Caco-2 (cell line): Measurements from ENCODE around the gene LRRC73. TPM values are rescaled to one million over a fixed set of nuclear protein-coding genes. Genes with fewer than 3 reads are reported as not detected.

Experiments
- BruUV-seq: library from RNA; stranded (reverse); fragments of 400-500 nt; replicated peaks from 2 replicates; lab custom pipeline; 2021; lab: Mats Ljungman, UMichigan
- CTCF ChIA-PET: fragments of 300-600 bp; sonication (Branson Sonifier 250); formaldehyde crosslinking; loops from one replicate; lab custom pipeline; 2022; ENCODE audit warnings: antibody characterized with exemption; lab: Charles Lee
- POLR2A ChIA-PET: fragments of 300-600 bp; sonication (Branson Sonifier 250); formaldehyde crosslinking; loops from one replicate; lab custom pipeline; 2022; ENCODE audit warnings: antibody characterized with exemption; lab: Charles Lee
- DNase-seq, 2 experiments: peaks; one replicate each; pipeline versions ENCODE4 v3.0.0 to v3.0.0-alpha.2; 2020 to 2022
- H3K27me3 ChIP-seq: replicated peaks from 2 replicates; pipeline ENCODE4 v1.6.0; 2011; ENCODE audit warnings: low read length; ENCODE audit not compliant: control insufficient read depth, insufficient read depth
- H3K36me3 ChIP-seq: 2 replicates; pipeline ENCODE4 v1.5.1; 2011; ENCODE audit warnings: low read length; ENCODE audit not compliant: control insufficient read depth, insufficient read depth
- H3K4me1 ChIP-seq: fragments of 250-450 bp; sonication (Bioruptor Pico); 2 replicates; pipeline ENCODE4 v1.5.1; 2020; ENCODE audit warnings: mild to moderate bottlenecking
- H3K4me3 ChIP-seq: 2 replicates; pipeline ENCODE4 v1.5.1; 2011; ENCODE audit warnings: low read depth, mild to moderate bottlenecking, control low read depth, low read length
- H3K9me3 ChIP-seq: fragments of 250-450 bp; sonication (Bioruptor Pico); 2 replicates; pipeline ENCODE4 v1.5.1; 2020; ENCODE audit warnings: mild to moderate bottlenecking, moderate library complexity
- H3K27ac Mint-ChIP-seq: one replicate; pipeline ENCODE4 v1.8.0; 2022; ENCODE audit warnings: mixed read lengths; ENCODE audit not compliant: unreplicated experiment
- H3K27me3 Mint-ChIP-seq: one replicate; pipeline ENCODE4 v1.8.0; 2022; ENCODE audit warnings: mixed read lengths; ENCODE audit not compliant: insufficient read depth, unreplicated experiment
- H3K36me3 Mint-ChIP-seq: one replicate; pipeline ENCODE4 v1.8.0; 2022; ENCODE audit warnings: mild to moderate bottlenecking, mixed read lengths; ENCODE audit not compliant: insufficient read depth, unreplicated experiment
- H3K4me1 Mint-ChIP-seq: one replicate; pipeline ENCODE4 v1.8.0; 2022; ENCODE audit warnings: low read depth, mixed read lengths; ENCODE audit not compliant: unreplicated experiment
- H3K4me3 Mint-ChIP-seq: one replicate; pipeline ENCODE4 v1.8.0; 2022; ENCODE audit warnings: mild to moderate bottlenecking, moderate library complexity, mixed read lengths; ENCODE audit not compliant: unreplicated experiment
- H3K9me3 Mint-ChIP-seq: one replicate; pipeline ENCODE4 v1.8.0; 2022; ENCODE audit warnings: mixed read lengths; ENCODE audit not compliant: unreplicated experiment
- intact Hi-C: fragments of 100-400 bp; cut with micrococcal nuclease; formaldehyde crosslinking; loops from one replicate; pipeline ENCODE4 v1.10.0; 2022; ENCODE audit not compliant: unreplicated experiment
- total RNA-seq: library from RNA; stranded (reverse); gene quantifications from 2 replicates; pipeline ENCODE4 v1.2.3, GENCODE V29; 2022
- TF ChIP-seq, protein P1 (sequence below), 2 experiments: fragments of 200-600 bp in 1 of 2; IDR thresholded peaks; 1 replicate in 1 of 2; 2 replicates in 1 of 2; pipeline versions ENCODE4 v1.5.1 to v1.8.0; 2011 to 2022; ENCODE audit warnings: antibody characterized with exemption in 1 of 2, control low read depth in 1 of 2, inconsistent platforms in 1 of 2, low read depth in 1 of 2, low read length in 1 of 2, mild to moderate bottlenecking in 1 of 2, moderate library complexity in 1 of 2; ENCODE audit not compliant: insufficient read depth in 1 of 2, severe bottlenecking in 1 of 2, unreplicated experiment in 1 of 2

LRRC73 gene
- total RNA-seq, 1 experiment from 2014 or later: 0.14 TPM

DNA sequence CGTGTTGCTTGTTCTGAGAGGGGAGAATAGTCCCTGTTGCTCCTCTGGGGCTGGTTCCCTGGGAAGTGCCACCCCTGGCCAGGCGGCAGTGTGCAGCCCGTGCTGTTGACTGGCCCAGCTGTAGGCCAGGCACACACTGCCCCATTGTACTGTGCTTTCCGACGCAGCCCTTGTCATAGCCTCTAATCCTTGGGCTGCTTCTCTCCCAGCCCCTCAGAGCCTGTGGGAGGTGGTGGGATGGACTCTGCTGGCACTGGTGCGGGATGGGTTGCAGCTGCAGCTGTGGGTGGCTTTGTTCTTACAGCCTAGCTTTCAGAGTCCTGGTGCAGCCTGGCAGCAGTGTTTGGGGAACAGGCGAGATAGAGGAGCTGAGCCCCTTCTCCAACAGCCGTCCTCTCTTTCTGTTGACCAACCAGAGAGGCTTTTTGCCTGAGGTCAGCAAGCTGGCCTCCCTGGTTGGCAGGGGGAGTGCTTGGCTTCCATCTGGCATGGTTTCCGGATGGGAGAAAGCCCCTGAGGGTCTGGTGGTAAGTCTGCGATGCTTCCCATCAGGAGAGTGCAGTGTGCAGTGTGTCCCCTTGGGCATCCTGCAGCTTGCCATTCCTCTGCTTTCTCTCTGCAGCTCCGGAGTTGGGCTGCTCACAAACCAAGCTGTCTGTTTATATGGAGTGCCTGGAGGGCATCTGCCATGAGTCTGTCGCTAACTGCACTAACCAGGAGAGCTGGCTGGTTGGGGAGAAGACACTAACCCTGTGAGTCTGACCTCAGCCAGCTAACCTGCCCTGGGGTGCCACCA, 20.7 kb downstream of the LRRC73 start:
- intact Hi-C loops: no loop called here
- ChIA-PET POLR2A (no interaction called here), CTCF (interaction anchor here (1.2 kb wide), 1 partner anchor 45 kb away, joined by 3 read pairs; no protein-coding TSS in a partner anchor)
- no peak for DNase-seq
- H3K36me3 Mint-ChIP-seq: peaks cover 5% of the 10 kb centered on the region
- H3K9me3 Mint-ChIP-seq: no peaks in the 10 kb centered on the region
- TF ChIP-seq, protein P1, sequence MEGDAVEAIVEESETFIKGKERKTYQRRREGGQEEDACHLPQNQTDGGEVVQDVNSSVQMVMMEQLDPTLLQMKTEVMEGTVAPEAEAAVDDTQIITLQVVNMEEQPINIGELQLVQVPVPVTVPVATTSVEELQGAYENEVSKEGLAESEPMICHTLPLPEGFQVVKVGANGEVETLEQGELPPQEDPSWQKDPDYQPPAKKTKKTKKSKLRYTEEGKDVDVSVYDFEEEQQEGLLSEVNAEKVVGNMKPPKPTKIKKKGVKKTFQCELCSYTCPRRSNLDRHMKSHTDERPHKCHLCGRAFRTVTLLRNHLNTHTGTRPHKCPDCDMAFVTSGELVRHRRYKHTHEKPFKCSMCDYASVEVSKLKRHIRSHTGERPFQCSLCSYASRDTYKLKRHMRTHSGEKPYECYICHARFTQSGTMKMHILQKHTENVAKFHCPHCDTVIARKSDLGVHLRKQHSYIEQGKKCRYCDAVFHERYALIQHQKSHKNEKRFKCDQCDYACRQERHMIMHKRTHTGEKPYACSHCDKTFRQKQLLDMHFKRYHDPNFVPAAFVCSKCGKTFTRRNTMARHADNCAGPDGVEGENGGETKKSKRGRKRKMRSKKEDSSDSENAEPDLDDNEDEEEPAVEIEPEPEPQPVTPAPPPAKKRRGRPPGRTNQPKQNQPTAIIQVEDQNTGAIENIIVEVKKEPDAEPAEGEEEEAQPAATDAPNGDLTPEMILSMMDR (IDR thresholded peaks at IDR 0.05; ENCODE audit: insufficient read depth in 1 of 2, low read depth in 1 of 2, low read length in 1 of 2, severe bottlenecking in 1 of 2, unreplicated experiment in 1 of 2): no peak
- H3K27ac Mint-ChIP-seq: no peak overlapping the region
- Histone ChIP-seq H3K4me3 (no peak overlapping the region), H3K27me3 (no peaks in the 10 kb centered on the region), H3K4me1 (0 out of 2 replicates have a peak, but pooled peaks cover 13% of the 10 kb centered on the region), H3K9me3 (no peaks in the 10 kb centered on the region), H3K36me3 (no peaks in the 10 kb centered on the region)
- no TSS peak for BruUV-seq
- H3K4me1 Mint-ChIP-seq: peaks cover 6% of the 10 kb centered on the region
- H3K4me3 Mint-ChIP-seq: no peak overlapping the region
- no peaks in the 10 kb centered on the region for H3K27me3 Mint-ChIP-seq

DNA sequence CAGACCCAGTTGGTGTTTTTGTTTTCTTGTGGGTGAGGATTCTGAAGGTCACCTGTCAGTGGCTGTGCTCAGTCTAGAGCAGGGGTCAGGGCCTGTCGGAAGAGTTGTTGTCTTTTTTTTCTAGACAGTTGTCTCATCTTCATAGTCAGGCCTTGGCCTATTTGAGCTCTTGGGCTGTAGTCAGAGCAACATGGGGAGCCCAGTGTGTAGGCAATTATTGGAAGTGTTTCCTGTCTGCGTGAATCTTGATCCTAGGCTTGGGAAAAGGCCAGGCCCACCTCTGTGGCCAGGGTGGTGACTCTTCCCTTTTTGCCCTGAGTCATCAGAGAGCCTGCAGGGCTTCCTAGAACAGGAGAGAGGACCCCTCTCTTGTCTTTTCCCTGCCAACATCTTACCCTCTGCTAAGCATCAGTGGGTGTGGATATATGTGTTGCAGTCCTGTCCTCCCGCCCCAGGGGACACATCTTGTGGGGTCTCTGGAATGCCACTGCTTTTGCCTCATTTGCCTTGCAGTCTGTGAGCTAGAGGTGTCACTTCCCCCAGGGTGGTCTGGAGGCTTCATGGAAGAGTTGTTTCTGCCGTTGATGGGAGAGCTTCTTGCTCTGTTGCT, 21.4 kb downstream of the LRRC73 start:
- Mint-ChIP-seq H3K27ac (no peak overlapping the region), H3K4me1 (peaks cover 6% of the 10 kb centered on the region), H3K4me3 (no peak overlapping the region), H3K27me3 (no peaks in the 10 kb centered on the region), H3K36me3 (peaks cover 5% of the 10 kb centered on the region), H3K9me3 (no peaks in the 10 kb centered on the region)
- CTCF ChIA-PET: no interaction called here
- Histone ChIP-seq H3K27me3 (no peaks in the 10 kb centered on the region), H3K36me3 (no peaks in the 10 kb centered on the region), H3K4me3 (no peak overlapping the region), H3K4me1 (0 out of 2 replicates have a peak, but pooled peaks cover 8% of the 10 kb centered on the region), H3K9me3 (no peaks in the 10 kb centered on the region)
- intact Hi-C loops: no loop called here
- DNase-seq: no peak
- POLR2A ChIA-PET: interaction anchor here (0.7 kb wide), 1 partner anchor 474 kb away, joined by 3 read pairs; no protein-coding TSS in a partner anchor
- BruUV-seq: no TSS peak
- TF ChIP-seq, protein P1 (IDR thresholded peaks at IDR 0.05; ENCODE audit: insufficient read depth in 1 of 2, low read depth in 1 of 2, low read length in 1 of 2, severe bottlenecking in 1 of 2, unreplicated experiment in 1 of 2): no peak

DNA sequence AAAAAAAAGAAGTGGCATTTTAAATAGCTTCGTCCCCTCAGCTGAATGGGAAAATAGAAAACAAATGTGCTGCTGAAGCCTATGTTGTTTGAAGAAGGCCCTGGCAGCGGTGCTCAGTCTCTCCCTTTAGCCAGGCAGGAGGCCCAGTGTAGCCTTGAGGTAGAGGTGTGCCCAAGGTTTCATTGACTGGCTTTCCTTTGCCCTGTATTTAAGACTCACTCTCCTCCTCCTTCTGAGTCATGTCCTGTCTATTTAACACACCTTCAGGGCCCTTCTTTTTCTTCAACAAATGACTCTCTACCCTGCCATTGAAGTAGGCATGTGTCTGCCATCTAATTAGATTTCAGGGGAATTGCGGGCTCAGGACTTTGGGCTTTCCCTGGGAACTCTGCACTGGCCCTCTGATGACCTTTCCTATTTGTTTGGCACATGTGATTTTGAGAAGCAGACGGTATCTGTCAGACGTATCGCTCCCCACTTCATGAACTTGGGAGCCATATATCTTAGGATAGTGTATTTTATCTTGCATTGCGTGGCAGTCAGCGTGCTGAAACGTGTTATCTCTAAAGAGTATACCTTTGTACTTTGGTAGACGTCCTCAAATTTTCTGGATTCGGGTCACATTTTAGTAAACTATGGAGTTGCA, 28.4 kb downstream of the LRRC73 start:
- H3K36me3 ChIP-seq: no peaks in the 10 kb centered on the region
- Mint-ChIP-seq H3K4me1 (peaks cover 20% of the 10 kb centered on the region), H3K27ac (no peak overlapping the region), H3K4me3 (no peak overlapping the region), H3K36me3 (peaks cover 12% of the 10 kb centered on the region), H3K9me3 (no peaks in the 10 kb centered on the region), H3K27me3 (no peaks in the 10 kb centered on the region)
- peaks cover 14% of the 10 kb centered on the region; the same call in 1 of the 2 replicates for H3K4me1 ChIP-seq
- H3K4me3 ChIP-seq: no peak overlapping the region
- intact Hi-C loops: no loop called here
- no peak for DNase-seq
- TF ChIP-seq, protein P1 (IDR thresholded peaks at IDR 0.05; ENCODE audit: insufficient read depth in 1 of 2, low read depth in 1 of 2, low read length in 1 of 2, severe bottlenecking in 1 of 2, unreplicated experiment in 1 of 2): no peak
- TSS peak; percentile 1 for BruUV-seq
- H3K27me3 ChIP-seq: no peaks in the 10 kb centered on the region
- ChIA-PET CTCF (no interaction called here), POLR2A (no interaction called here)
- no peaks in the 10 kb centered on the region for H3K9me3 ChIP-seq
